Neural progenitor cell (in vitro differentiated cells): ENCODE data around the gene TRRAP. TPM values are rescaled to one million over a fixed set of nuclear protein-coding genes. Genes with fewer than 3 reads are reported as not detected.

Experiments used
- DNase-seq: peaks from one replicate; pipeline ENCODE4 v3.0.0-alpha.2; 2016; ENCODE audit warnings: low spot score
- H2AFZ ChIP-seq: fragments of 200-600 bp; sonication (generic); replicated peaks from 2 replicates; pipeline ENCODE4 v1.6.1; 2016; ENCODE audit warnings: antibody characterized with exemption
- H3F3A ChIP-seq: fragments of 200-600 bp; sonication (generic); 2 replicates; pipeline ENCODE4 v1.6.1; 2016; ENCODE audit warnings: antibody characterized with exemption, low read depth
- H3K27ac ChIP-seq: fragments of 200-600 bp; sonication (generic); 2 replicates; pipeline ENCODE4 v1.5.1; 2016; ENCODE audit warnings: mild to moderate bottlenecking
- H3K27me3 ChIP-seq: fragments of 200-600 bp; sonication (generic); 2 replicates; pipeline ENCODE4 v1.6.1; 2016; ENCODE audit warnings: mild to moderate bottlenecking, moderate library complexity
- H3K36me3 ChIP-seq: fragments of 200-600 bp; sonication (generic); 2 replicates; pipeline ENCODE4 v1.5.1; 2016
- H3K4me1 ChIP-seq: fragments of 200-600 bp; sonication (generic); 2 replicates; pipeline ENCODE4 v1.6.1; 2016; ENCODE audit warnings: mixed run types
- H3K4me2 ChIP-seq: fragments of 200-600 bp; sonication (generic); 2 replicates; pipeline ENCODE4 v1.6.1; 2016
- H3K4me3 ChIP-seq: fragments of 200-600 bp; sonication (generic); 2 replicates; pipeline ENCODE4 v1.5.1; 2016
- H3K79me2 ChIP-seq: fragments of 200-600 bp; sonication (generic); 2 replicates; pipeline ENCODE4 v1.6.1; 2016; ENCODE audit warnings: low read depth
- H3K9ac ChIP-seq: fragments of 200-600 bp; sonication (generic); 2 replicates; pipeline ENCODE4 v1.6.1; 2016
- H3K9me3 ChIP-seq: fragments of 200-600 bp; sonication (generic); 2 replicates; pipeline ENCODE4 v1.5.1; 2016; ENCODE audit warnings: low read depth
- H4K20me1 ChIP-seq: fragments of 200-600 bp; sonication (generic); 2 replicates; pipeline ENCODE4 v1.6.1; 2016; ENCODE audit warnings: low read depth
- H3K27ac Mint-ChIP-seq: 3 replicates; pipeline ENCODE4 v1.8.0; 2021; ENCODE audit warnings: mixed read lengths
- H3K27me3 Mint-ChIP-seq: 2 replicates; pipeline ENCODE4 v1.8.0; 2022; ENCODE audit warnings: low read depth, mild to moderate bottlenecking, inconsistent platforms, moderate library complexity, mixed read lengths; ENCODE audit not compliant: insufficient read depth
- H3K36me3 Mint-ChIP-seq: 3 replicates; pipeline ENCODE4 v1.8.0; 2021; ENCODE audit warnings: mixed read lengths
- H3K4me1 Mint-ChIP-seq: 3 replicates; pipeline ENCODE4 v1.8.0; 2021; ENCODE audit warnings: mixed read lengths
- H3K4me3 Mint-ChIP-seq: 3 replicates; pipeline ENCODE4 v1.8.0; 2021; ENCODE audit warnings: mild to moderate bottlenecking, moderate library complexity, mixed read lengths
- H3K9me3 Mint-ChIP-seq: 3 replicates; pipeline ENCODE4 v1.8.0; 2020; ENCODE audit warnings: mixed read lengths
- EZH2 ChIP-seq: fragments of 200-600 bp; sonication (generic); IDR thresholded peaks from 2 replicates; pipeline ENCODE4 v1.6.1; 2017; ENCODE audit warnings: antibody characterized with exemption, mild to moderate bottlenecking, moderate library complexity
- EZH2phosphoT487 ChIP-seq: fragments of 200-600 bp; sonication (generic); IDR thresholded peaks from 2 replicates; pipeline ENCODE4 v1.6.1; 2017; ENCODE audit warnings: antibody characterized with exemption
- total RNA-seq: library from RNA; depleted of rRNA; stranded (reverse); fragments of >200 nt; gene quantifications from 2 replicates; pipeline ENCODE4 v1.2.3, GENCODE V29; 2015; ENCODE audit warnings: low replicate concordance
- TF ChIP-seq, protein P1 (sequence below): fragments of 200-600 bp; sonication (generic); IDR thresholded peaks from 2 replicates; pipeline ENCODE4 v1.5.1; 2017; ENCODE audit warnings: antibody characterized with exemption, mild to moderate bottlenecking

The TRRAP gene
- total RNA-seq, 1 donor from 2014 or later, result 19.9 TPM

GRCh38 chr7:98855610-98856422, 22.5 kb upstream of the TRRAP start:
- no peaks in the 10 kb centered on the region for H3K9me3 Mint-ChIP-seq
- peaks cover 12% of the 10 kb centered on the region for H3K27me3 Mint-ChIP-seq
- TF ChIP-seq EZH2phosphoT487 (no peak), EZH2 (no peak)
- TF ChIP-seq, protein P1, sequence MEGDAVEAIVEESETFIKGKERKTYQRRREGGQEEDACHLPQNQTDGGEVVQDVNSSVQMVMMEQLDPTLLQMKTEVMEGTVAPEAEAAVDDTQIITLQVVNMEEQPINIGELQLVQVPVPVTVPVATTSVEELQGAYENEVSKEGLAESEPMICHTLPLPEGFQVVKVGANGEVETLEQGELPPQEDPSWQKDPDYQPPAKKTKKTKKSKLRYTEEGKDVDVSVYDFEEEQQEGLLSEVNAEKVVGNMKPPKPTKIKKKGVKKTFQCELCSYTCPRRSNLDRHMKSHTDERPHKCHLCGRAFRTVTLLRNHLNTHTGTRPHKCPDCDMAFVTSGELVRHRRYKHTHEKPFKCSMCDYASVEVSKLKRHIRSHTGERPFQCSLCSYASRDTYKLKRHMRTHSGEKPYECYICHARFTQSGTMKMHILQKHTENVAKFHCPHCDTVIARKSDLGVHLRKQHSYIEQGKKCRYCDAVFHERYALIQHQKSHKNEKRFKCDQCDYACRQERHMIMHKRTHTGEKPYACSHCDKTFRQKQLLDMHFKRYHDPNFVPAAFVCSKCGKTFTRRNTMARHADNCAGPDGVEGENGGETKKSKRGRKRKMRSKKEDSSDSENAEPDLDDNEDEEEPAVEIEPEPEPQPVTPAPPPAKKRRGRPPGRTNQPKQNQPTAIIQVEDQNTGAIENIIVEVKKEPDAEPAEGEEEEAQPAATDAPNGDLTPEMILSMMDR, result no peak

DNA sequence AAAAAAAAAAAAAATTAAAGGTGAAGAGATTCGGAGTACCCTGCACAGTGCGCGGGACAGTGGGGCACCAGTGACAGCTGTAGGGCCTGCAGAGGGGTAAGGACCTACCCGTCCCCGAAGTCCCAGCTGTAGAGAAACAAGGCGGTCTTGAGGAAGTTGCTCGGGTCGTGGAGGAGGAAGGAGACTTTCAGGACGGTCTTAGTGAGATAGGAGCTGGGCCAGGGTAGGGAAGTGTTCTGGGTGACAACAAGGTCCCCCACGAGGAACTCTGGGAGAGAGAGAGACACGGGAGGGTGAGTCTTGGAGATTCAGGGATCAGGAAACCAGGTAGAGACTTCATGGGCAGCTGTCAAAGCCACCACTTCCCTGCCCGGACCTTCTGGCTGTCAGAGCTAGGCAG, 18.3 kb upstream of the TRRAP start:
- H3K36me3 ChIP-seq, result no peaks in the 10 kb centered on the region
- TF ChIP-seq EZH2 (no peak), EZH2phosphoT487 (no peak)
- TF ChIP-seq, protein P1, result no peak
- H3K4me1 Mint-ChIP-seq, result no peaks in the 10 kb centered on the region
- no peak overlapping the region for H2AFZ ChIP-seq
- H3K4me2 ChIP-seq, result no peak overlapping the region
- DNase-seq, result no peak
- no peak overlapping the region for H3K4me3 Mint-ChIP-seq
- no peak overlapping the region for H3K27ac ChIP-seq
- H3K4me3 ChIP-seq, result no peak overlapping the region
- no peak overlapping the region for H3K9ac ChIP-seq
- H4K20me1 ChIP-seq, result no peaks in the 10 kb centered on the region
- H3K79me2 ChIP-seq, result no peaks in the 10 kb centered on the region
- H3K9me3 ChIP-seq, result no peaks in the 10 kb centered on the region
- H3K36me3 Mint-ChIP-seq, result no peaks in the 10 kb centered on the region
- H3K27ac Mint-ChIP-seq, result no peak overlapping the region
- H3K4me1 ChIP-seq, result no peaks in the 10 kb centered on the region
- no peaks in the 10 kb centered on the region for H3K27me3 ChIP-seq
- no peaks in the 10 kb centered on the region for H3F3A ChIP-seq
- no peaks in the 10 kb centered on the region for H3K9me3 Mint-ChIP-seq
- peaks cover 9% of the 10 kb centered on the region for H3K27me3 Mint-ChIP-seq

More at GRCh38 chr7:98855610-98856422, 22.5 kb upstream of the TRRAP start:
- Histone ChIP-seq H3K27me3 (no peaks in the 10 kb centered on the region), H3K36me3 (no peaks in the 10 kb centered on the region), H3K9me3 (no peaks in the 10 kb centered on the region), H3K79me2 (no peaks in the 10 kb centered on the region), H3K27ac (no peak overlapping the region), H4K20me1 (no peaks in the 10 kb centered on the region), H2AFZ (no peak overlapping the region), H3K4me2 (no peak overlapping the region), H3K4me3 (no peak overlapping the region), H3K4me1 (peaks cover 2% of the 10 kb centered on the region), H3F3A (no peaks in the 10 kb centered on the region), H3K9ac (no peak overlapping the region)
- DNase-seq, result no peak
- Mint-ChIP-seq H3K4me1 (peaks cover 18% of the 10 kb centered on the region), H3K36me3 (peaks cover 3% of the 10 kb centered on the region), H3K27ac (peak overlapping the region; percentile 50), H3K4me3 (no peak overlapping the region)

DNA sequence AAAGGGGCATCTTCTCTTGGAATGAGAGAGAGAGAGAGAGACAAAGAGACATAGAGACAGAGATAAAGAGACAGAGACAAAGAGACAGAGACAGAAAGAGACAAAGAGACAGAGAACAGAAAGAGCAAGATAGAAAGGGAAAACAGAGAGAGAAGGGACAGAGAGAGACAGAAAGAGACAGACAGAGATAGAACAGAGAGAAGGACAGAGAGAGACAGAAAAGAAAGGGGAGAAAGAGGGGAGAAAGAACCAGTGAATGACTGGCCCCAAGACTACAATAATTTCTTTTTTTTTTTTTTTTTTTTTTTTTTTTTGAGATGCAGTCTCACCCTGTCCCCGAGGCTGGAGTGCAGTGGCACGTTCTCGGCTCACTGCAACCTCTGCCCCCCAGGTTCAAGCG, 16.1 kb upstream of the TRRAP start:
- Histone ChIP-seq H3K4me3 (no peak overlapping the region), H3K9ac (no peak overlapping the region), H3K9me3 (no peaks in the 10 kb centered on the region), H3K27me3 (no peaks in the 10 kb centered on the region), H3K4me1 (peaks cover under 1% of the 10 kb centered on the region), H3F3A (peaks cover 7% of the 10 kb centered on the region), H2AFZ (no peak overlapping the region), H3K36me3 (no peaks in the 10 kb centered on the region), H3K27ac (no peak overlapping the region), H3K79me2 (no peaks in the 10 kb centered on the region), H3K4me2 (no peak overlapping the region), H4K20me1 (no peaks in the 10 kb centered on the region)
- Mint-ChIP-seq H3K27ac (no peak overlapping the region), H3K36me3 (no peaks in the 10 kb centered on the region), H3K4me1 (peaks cover 7% of the 10 kb centered on the region), H3K4me3 (no peak overlapping the region), H3K27me3 (peaks cover 15% of the 10 kb centered on the region), H3K9me3 (no peaks in the 10 kb centered on the region)
- TF ChIP-seq, protein P1, result no peak
- TF ChIP-seq EZH2phosphoT487, result no peak
- no peak for TF ChIP-seq EZH2
- no peak for DNase-seq
